ENCODE data around the gene DNAL4.
A peak's percentile ranks its signal among the peaks of the same experiment; 100 is the strongest.
"Not testable (repeated sequence)": the region's sequence is repeated elsewhere in the genome, so short reads cannot be mapped to it uniquely, and the experiment has no call there.

Gene DNAL4

DNA sequence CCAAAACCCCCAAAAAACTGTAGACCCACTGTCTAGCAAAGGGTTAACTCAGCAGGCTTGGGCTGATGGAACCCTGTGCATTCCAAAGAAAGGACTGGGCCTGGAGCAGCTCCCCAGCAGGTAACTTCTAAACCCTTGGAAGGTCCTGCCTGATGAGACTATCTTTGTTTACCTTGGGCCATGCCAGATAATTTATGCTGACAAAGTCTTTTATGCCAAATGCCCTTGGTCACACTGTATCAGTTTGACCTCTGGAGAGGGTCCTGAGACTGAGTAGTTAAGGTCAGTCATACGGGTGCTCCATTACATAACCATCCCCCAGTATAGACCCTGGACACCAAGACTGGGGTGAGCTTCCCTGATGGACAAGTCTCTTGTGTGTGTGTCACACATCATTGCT is 21.9 kb upstream of the DNAL4 start:
- Mint-ChIP-seq H3K4me3 (no peak overlapping the region), H3K9me3 (no peaks in the 10 kb centered on the region)

GRCh38 chr22:38811241-38811640 is 17.3 kb upstream of the DNAL4 start:
- peaks cover 3% of the 10 kb centered on the region for H3K27me3 Mint-ChIP-seq
- H3K4me3 Mint-ChIP-seq, result no peak overlapping the region
- H3K4me1 Mint-ChIP-seq (ENCODE audit: low read depth), result no peaks in the 10 kb centered on the region
- no peaks in the 10 kb centered on the region for H3K36me3 Mint-ChIP-seq (ENCODE audit: low read depth)
- H3K9me3 Mint-ChIP-seq, result peaks cover 7% of the 10 kb centered on the region
- H3K27ac Mint-ChIP-seq, result no peak overlapping the region
- no peak for DNase-seq

More for the DNA sequence above, 21.9 kb upstream of the DNAL4 start:
- peaks cover 3% of the 10 kb centered on the region for H3K27me3 Mint-ChIP-seq
- no peaks in the 10 kb centered on the region for H3K4me1 Mint-ChIP-seq (ENCODE audit: low read depth)
- H3K27ac Mint-ChIP-seq, result no peak overlapping the region
- DNase-seq, result no peak
- H3K36me3 Mint-ChIP-seq (ENCODE audit: low read depth), result no peaks in the 10 kb centered on the region

- peaks cover 11% of the 10 kb centered on the region for H3K27me3 Mint-ChIP-seq
- not testable (repeated sequence) for DNase-seq; H3K9me3 Mint-ChIP-seq; H3K4me1 Mint-ChIP-seq (ENCODE audit: low read depth); H3K4me3 Mint-ChIP-seq; H3K27ac Mint-ChIP-seq; H3K36me3 Mint-ChIP-seq (ENCODE audit: low read depth)
Measured at GRCh38 chr22:38805041-38805593, 11.2 kb upstream of the DNAL4 start.

- Mint-ChIP-seq H3K4me1 (ENCODE audit: low read depth) (peaks cover 11% of the 10 kb centered on the region), H3K9me3 (peaks cover 5% of the 10 kb centered on the region), H3K36me3 (ENCODE audit: low read depth) (no peaks in the 10 kb centered on the region), H3K27me3 (peaks cover 11% of the 10 kb centered on the region), H3K4me3 (no peak overlapping the region), H3K27ac (no peak overlapping the region)
- DNase-seq, result no peak
Measured at GRCh38 chr22:38802671-38803121, 8.8 kb upstream of the DNAL4 start.

DNA sequence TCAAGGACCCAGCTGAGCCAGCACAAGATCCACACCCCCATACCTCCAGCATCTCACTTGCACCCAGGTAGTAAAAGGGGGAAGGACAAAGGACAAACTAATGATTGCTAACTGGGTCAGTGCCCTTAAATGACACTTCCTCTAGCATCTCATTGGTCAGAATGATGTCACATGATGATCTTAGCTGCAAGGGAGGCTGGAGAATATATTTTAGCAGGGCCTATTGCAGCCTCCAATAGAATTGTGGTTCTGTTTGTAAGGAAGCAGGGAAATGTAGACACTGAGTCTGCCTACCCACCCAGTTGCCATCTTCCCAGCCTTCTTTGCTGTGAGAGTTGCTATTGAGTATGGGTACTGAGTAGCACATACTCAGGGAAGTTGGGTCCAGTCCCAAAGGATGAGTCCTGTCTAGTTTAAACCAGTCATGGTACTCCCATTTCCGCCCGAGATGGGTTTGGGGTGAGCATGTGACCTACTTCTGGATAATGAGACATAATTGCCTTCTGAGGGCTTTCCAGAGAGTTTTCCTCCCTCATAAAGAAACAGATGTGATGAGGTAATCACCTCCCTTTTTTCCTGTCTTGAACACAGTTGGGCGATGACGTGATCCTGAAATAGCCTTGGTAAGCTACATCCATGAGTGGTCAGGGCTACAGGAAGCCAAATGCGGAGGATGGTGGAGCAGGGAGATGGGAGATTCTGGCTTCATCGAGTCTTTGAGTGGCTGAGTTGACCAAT is 5.5 kb upstream of the DNAL4 start:
- no peak overlapping the region for H3K27ac Mint-ChIP-seq
- H3K9me3 Mint-ChIP-seq, result peaks cover 5% of the 10 kb centered on the region
- H3K27me3 Mint-ChIP-seq, result peaks cover 11% of the 10 kb centered on the region
- H3K4me3 Mint-ChIP-seq, result no peak overlapping the region
- H3K36me3 Mint-ChIP-seq (ENCODE audit: low read depth), result no peaks in the 10 kb centered on the region
- no peak for DNase-seq
- H3K4me1 Mint-ChIP-seq (ENCODE audit: low read depth), result peaks cover 17% of the 10 kb centered on the region

DNA sequence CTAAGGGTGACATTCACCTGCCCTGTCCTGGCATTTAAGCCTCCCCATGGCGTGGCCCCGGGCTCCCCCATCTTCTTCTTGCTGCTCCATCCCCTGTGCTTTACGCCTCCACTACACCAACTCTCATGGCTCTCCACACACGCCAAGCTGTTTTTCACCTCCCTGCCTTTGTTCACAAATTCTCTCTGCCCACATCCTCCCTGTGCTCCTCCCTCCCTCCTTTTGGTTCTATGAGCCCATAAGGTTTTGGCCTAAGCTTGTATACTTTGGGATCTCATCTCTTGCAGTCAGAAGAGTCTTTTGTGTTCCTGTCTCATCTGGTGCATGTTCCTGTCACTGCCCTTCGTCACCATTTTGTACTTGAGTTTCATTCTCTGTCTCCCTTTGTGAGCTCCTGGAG is 4.6 kb upstream of the DNAL4 start:
- Mint-ChIP-seq H3K4me3 (no peak overlapping the region), H3K27me3 (peaks cover 7% of the 10 kb centered on the region), H3K36me3 (ENCODE audit: low read depth) (peaks cover under 1% of the 10 kb centered on the region), H3K27ac (no peak overlapping the region), H3K9me3 (peaks cover 5% of the 10 kb centered on the region), H3K4me1 (ENCODE audit: low read depth) (peaks cover 20% of the 10 kb centered on the region)
- no peak for DNase-seq

DNA sequence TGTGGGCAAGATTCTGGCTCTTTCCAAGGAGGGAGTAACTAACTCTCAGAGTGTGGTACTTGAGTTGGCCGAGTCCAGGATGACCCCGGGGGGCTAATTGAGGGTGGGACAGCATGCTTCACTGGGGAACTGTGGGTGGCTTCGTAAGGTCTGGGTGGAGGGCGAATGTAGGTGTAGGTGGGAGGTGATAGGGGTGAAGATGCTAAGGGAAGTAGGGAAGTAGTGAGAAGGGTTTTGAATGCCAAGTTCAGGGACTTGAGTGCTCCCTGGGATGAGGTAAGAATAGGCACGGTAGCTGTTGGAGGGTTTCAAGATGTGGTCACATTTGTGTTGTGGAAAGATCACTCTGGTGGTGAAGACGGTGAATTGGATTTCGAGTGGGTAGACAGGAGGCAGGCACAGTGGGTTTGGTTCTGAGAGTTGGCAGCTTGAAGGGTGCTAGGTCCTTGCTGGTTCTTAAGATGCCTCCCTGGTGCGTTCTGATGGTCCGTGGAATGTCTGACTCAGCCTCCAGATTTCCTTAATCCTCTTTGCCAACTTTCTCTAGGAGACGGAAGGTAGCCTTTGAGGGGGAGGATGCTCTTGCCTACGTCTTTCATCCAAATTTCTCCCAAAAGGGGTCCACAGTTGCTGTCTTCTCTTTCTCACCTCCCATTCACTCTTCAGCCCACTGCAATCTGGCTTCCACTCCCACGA is 2.5 kb upstream of the DNAL4 start:
- Mint-ChIP-seq H3K27ac (no peak overlapping the region), H3K4me3 (no peak overlapping the region), H3K36me3 (ENCODE audit: low read depth) (peaks cover 5% of the 10 kb centered on the region), H3K9me3 (peaks cover 5% of the 10 kb centered on the region), H3K27me3 (peaks cover 3% of the 10 kb centered on the region), H3K4me1 (ENCODE audit: low read depth) (peaks cover 30% of the 10 kb centered on the region)
- no peak for DNase-seq

- Mint-ChIP-seq H3K27me3 (peaks cover 3% of the 10 kb centered on the region), H3K9me3 (peaks cover 5% of the 10 kb centered on the region), H3K27ac (no peak overlapping the region), H3K4me1 (ENCODE audit: low read depth) (peaks cover 30% of the 10 kb centered on the region), H3K4me3 (no peak overlapping the region), H3K36me3 (ENCODE audit: low read depth) (peaks cover 5% of the 10 kb centered on the region)
- DNase-seq, result no peak
Measured at GRCh38 chr22:38795569-38795968, 1.6 kb upstream of the DNAL4 start.

- Mint-ChIP-seq H3K4me1 (ENCODE audit: low read depth) (peaks cover 24% of the 10 kb centered on the region), H3K27me3 (peaks cover 3% of the 10 kb centered on the region), H3K4me3 (peak overlapping the region; percentile 82), H3K36me3 (ENCODE audit: low read depth) (peaks cover 5% of the 10 kb centered on the region), H3K27ac (peak overlapping the region; percentile 82), H3K9me3 (no peaks in the 10 kb centered on the region)
- no peak for DNase-seq
Measured at GRCh38 chr22:38793317-38793716, 626 bp downstream of the DNAL4 start.

GRCh38 chr22:38792833-38793232 is 1.1 kb downstream of the DNAL4 start:
- Mint-ChIP-seq H3K9me3 (no peaks in the 10 kb centered on the region), H3K4me3 (peak overlapping the region; percentile 82), H3K36me3 (ENCODE audit: low read depth) (peaks cover 5% of the 10 kb centered on the region), H3K27ac (peak overlapping the region; percentile 82), H3K4me1 (ENCODE audit: low read depth) (peaks cover 19% of the 10 kb centered on the region), H3K27me3 (peaks cover 3% of the 10 kb centered on the region)
- DNase-seq, result no peak

DNA sequence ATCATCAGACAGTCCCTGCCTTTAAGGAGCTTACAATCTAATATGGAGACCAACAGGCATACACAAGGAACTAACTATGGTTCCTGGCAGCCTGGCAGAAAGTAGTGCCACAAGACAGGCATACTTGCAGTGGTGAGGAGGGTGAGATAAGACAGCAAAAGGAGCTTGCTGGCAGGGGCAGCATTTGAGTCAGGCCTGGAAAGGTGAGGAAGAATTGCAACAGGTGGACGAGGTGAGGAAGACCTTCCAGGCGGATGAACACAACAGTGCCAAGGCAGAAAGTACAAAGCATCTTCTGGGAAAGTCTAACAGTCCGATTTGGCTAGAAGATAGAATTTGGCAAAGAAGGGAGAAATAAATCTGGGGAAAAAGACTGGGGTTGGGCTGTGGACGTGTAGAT is 4.3 kb downstream of the DNAL4 start:
- H3K27ac Mint-ChIP-seq, result no peak overlapping the region
- no peak for DNase-seq
- no peaks in the 10 kb centered on the region for H3K9me3 Mint-ChIP-seq
- no peak overlapping the region for H3K4me3 Mint-ChIP-seq
- H3K27me3 Mint-ChIP-seq, result no peaks in the 10 kb centered on the region
- H3K36me3 Mint-ChIP-seq (ENCODE audit: low read depth), result peaks cover 5% of the 10 kb centered on the region
- H3K4me1 Mint-ChIP-seq (ENCODE audit: low read depth), result peaks cover 18% of the 10 kb centered on the region

- Mint-ChIP-seq H3K36me3 (ENCODE audit: low read depth) (peaks cover 5% of the 10 kb centered on the region), H3K27ac (no peak overlapping the region), H3K4me3 (no peak overlapping the region), H3K9me3 (no peaks in the 10 kb centered on the region), H3K4me1 (ENCODE audit: low read depth) (peaks cover 12% of the 10 kb centered on the region), H3K27me3 (no peaks in the 10 kb centered on the region)
- DNase-seq, result no peak
Measured at GRCh38 chr22:38788846-38789245, 5.1 kb downstream of the DNAL4 start.

DNA sequence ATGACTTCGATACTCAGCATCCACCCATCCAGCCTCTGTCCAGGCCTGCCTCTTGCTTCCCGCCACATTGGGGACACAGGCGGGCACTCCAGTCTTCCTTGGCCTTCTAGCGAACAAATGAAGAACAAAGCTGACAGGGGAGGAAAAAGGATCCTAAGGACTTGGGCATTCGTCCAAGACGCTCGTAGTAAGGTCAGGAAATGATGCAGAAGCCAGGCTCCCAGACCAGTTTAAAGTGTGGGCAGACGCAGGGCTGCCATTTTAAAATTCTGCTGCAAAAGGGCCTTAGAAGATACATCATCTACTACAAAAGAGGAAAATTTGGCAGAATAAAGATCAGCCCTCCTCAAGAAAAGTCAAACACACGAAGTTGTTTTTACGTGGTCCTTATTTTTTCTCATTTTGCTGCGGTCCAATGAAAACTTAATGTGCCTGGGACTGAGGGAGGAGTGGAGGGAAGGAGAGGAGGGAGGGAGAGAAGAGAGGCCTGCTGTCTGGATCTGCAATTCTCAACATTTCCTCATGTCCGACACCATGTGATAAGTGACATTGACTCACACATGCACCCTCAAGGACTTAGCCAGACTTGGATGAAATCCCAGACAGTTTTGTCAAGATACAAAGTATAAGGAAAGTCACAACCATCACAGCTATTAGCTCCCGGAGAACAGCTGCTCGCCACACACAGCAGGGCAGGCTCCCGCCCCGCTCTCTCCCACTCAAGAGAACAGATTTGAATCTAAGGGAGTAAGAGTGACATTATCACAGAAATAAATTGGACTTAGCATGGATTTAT is 5.7 kb downstream of the DNAL4 start:
- H3K27me3 Mint-ChIP-seq, result no peaks in the 10 kb centered on the region
- no peak for DNase-seq
- no peak overlapping the region for H3K27ac Mint-ChIP-seq
- H3K9me3 Mint-ChIP-seq, result no peaks in the 10 kb centered on the region
- H3K4me3 Mint-ChIP-seq, result no peak overlapping the region
- H3K4me1 Mint-ChIP-seq (ENCODE audit: low read depth), result peaks cover 15% of the 10 kb centered on the region
- peaks cover 2% of the 10 kb centered on the region for H3K36me3 Mint-ChIP-seq (ENCODE audit: low read depth)

DNA sequence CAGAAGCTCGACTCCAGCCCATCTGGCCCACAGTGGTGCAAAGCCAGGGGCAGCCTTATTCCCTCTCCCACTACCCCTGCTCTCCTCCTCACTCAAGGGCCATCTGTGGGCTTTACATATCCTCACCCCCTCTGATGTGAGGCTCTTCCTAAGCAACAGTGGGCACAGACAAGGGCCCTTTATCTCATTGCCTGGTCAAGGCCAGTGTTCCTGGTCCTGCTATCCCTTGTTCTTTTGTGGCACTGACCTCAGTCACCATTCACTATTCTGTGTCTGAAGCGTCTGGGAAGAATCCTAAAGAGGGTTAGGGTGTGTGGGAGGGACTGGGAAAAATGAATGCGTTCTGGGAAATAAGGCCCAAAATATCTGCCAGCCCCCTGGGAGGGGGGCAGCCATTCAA is 7.3 kb downstream of the DNAL4 start:
- no peaks in the 10 kb centered on the region for H3K36me3 Mint-ChIP-seq (ENCODE audit: low read depth)
- no peak overlapping the region for H3K27ac Mint-ChIP-seq
- H3K9me3 Mint-ChIP-seq, result no peaks in the 10 kb centered on the region
- no peak overlapping the region for H3K4me3 Mint-ChIP-seq
- H3K4me1 Mint-ChIP-seq (ENCODE audit: low read depth), result peaks cover 15% of the 10 kb centered on the region
- no peak for DNase-seq
- H3K27me3 Mint-ChIP-seq, result no peaks in the 10 kb centered on the region

Data from activated T-cell treated with anti-CD3 and anti-CD28 coated beads, Interleukin-2, amount 50 U/mL, for 24 hours (primary cell).